ENCODE results near the gene ARHGAP42. TPM values are rescaled to one million over a fixed set of nuclear protein-coding genes. Genes with fewer than 3 reads are reported as not detected.

The ARHGAP42 gene
- total RNA-seq, 1 experiment from 2014 or later, result 7.1 TPM

DNA sequence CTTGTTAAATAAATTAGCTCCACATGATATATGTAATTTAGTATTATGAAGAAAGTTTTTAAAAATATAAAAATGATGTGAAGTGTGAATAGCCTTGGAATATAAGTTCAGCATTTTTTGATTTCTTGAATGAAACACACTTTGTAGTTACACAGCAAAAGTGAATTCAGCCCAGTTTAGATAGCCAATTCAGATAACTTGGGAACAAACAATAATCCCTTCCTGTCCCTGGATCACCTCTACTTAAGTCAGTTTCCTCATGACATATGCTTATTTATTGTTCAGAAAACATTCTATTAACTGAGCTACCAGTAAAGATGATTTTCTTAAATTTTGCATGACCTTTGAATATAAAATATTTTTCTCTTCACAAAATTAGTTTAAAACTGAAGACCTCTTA is 335.2 kb downstream of the ARHGAP42 start:
- no TSS peak for BruUV-seq (replicated peaks)
- ATAC-seq, result no peak
- no peaks in the 10 kb centered on the region for H3K9me3 ChIP-seq (ENCODE audit: control insufficient read depth, insufficient read depth, low read depth, low read length)
- intact Hi-C loops (cut with micrococcal nuclease; ENCODE audit: unreplicated experiment) (no loop called here), in situ Hi-C loops (cut with HindIII; ENCODE audit: low pct_unique_long_range_greater_than_20kb, low sequenced_read_pairs) (no loop called here)
- no peaks in the 10 kb centered on the region for H3K4me1 ChIP-seq (ENCODE audit: control insufficient read depth, insufficient read depth, low read length)
- no peak overlapping the region for H3K27ac ChIP-seq (ENCODE audit: low read length)
- H3K27me3 ChIP-seq (ENCODE audit: control insufficient read depth, insufficient read depth, low read length), result no peaks in the 10 kb centered on the region
- ChIA-PET CTCF (no interaction called here), POLR2A (no interaction called here)
- no peak for TF ChIP-seq SIN3A (IDR thresholded peaks at IDR 0.05; ENCODE audit: borderline replicate concordance, insufficient read depth, low read depth, low read length)
- no peaks in the 10 kb centered on the region for H3K36me3 ChIP-seq (ENCODE audit: control insufficient read depth, insufficient read depth, low read length)
- DNase-seq (ENCODE audit: low read depth, low spot score), result no peak
- no peak overlapping the region for H3K4me3 ChIP-seq (ENCODE audit: low read depth in 2 of 2, low read length in 2 of 2)

DNA sequence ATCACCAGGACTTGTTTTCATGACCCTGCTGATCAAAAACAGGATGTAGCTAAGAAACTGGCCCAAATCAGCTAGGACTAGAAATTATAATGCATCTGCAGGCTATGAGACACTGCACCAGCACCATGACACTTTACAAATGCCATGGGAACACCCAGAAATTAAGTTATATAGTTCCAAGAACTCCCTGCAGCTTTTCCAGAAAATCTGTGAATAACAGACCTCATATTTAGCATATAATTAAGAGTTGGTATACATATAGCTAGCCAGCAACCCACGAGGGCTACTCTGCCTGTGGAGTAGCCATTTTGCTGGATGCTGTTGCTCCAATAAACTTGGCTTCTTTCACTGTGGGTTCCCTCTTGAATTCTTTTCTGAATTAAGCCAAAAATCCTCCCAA is 341.6 kb downstream of the ARHGAP42 start:
- intact Hi-C loops (cut with micrococcal nuclease; ENCODE audit: unreplicated experiment) (no loop called here), in situ Hi-C loops (cut with HindIII; ENCODE audit: low pct_unique_long_range_greater_than_20kb, low sequenced_read_pairs) (no loop called here)
- DNase-seq (ENCODE audit: low read depth, low spot score) (no peak), ATAC-seq (no peak)
- ChIA-PET POLR2A (no interaction called here), CTCF (no interaction called here)
- no TSS peak for BruUV-seq (replicated peaks)
- no peaks in the 10 kb centered on the region for H3K4me1 ChIP-seq (ENCODE audit: control insufficient read depth, insufficient read depth, low read length)
- TF ChIP-seq CTCF (IDR thresholded peaks at IDR 0.05) (no peak), POLR2AphosphoS5 (IDR thresholded peaks at IDR 0.05; ENCODE audit: low read depth, low read length) (no peak), SIN3A (IDR thresholded peaks at IDR 0.05; ENCODE audit: borderline replicate concordance, insufficient read depth, low read depth, low read length) (no peak), TCF7L2 (IDR thresholded peaks at IDR 0.05; ENCODE audit: low read depth, low read length) (no peak)
- TF ChIP-seq, protein P1, sequence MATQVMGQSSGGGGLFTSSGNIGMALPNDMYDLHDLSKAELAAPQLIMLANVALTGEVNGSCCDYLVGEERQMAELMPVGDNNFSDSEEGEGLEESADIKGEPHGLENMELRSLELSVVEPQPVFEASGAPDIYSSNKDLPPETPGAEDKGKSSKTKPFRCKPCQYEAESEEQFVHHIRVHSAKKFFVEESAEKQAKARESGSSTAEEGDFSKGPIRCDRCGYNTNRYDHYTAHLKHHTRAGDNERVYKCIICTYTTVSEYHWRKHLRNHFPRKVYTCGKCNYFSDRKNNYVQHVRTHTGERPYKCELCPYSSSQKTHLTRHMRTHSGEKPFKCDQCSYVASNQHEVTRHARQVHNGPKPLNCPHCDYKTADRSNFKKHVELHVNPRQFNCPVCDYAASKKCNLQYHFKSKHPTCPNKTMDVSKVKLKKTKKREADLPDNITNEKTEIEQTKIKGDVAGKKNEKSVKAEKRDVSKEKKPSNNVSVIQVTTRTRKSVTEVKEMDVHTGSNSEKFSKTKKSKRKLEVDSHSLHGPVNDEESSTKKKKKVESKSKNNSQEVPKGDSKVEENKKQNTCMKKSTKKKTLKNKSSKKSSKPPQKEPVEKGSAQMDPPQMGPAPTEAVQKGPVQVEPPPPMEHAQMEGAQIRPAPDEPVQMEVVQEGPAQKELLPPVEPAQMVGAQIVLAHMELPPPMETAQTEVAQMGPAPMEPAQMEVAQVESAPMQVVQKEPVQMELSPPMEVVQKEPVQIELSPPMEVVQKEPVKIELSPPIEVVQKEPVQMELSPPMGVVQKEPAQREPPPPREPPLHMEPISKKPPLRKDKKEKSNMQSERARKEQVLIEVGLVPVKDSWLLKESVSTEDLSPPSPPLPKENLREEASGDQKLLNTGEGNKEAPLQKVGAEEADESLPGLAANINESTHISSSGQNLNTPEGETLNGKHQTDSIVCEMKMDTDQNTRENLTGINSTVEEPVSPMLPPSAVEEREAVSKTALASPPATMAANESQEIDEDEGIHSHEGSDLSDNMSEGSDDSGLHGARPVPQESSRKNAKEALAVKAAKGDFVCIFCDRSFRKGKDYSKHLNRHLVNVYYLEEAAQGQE (IDR thresholded peaks at IDR 0.05; ENCODE audit: insufficient read depth in 1 of 2, low read depth in 2 of 2, low read length in 1 of 2), result no peak
- H3K9me3 ChIP-seq (ENCODE audit: control insufficient read depth, insufficient read depth, low read depth, low read length), result no peaks in the 10 kb centered on the region
- H3K36me3 ChIP-seq (ENCODE audit: control insufficient read depth, insufficient read depth, low read length), result no peaks in the 10 kb centered on the region
- no peak overlapping the region for H3K27ac ChIP-seq (ENCODE audit: low read length)
- no peaks in the 10 kb centered on the region for H3K27me3 ChIP-seq (ENCODE audit: control insufficient read depth, insufficient read depth, low read length)
- no peak overlapping the region for H3K4me3 ChIP-seq (ENCODE audit: low read depth in 2 of 2, low read length in 2 of 2)

GRCh38 chr11:101030015-101030414 is 342.9 kb downstream of the ARHGAP42 start:
- ATAC-seq, result no peak
- H3K4me1 ChIP-seq (ENCODE audit: control insufficient read depth, insufficient read depth, low read length), result no peaks in the 10 kb centered on the region
- H3K27ac ChIP-seq (ENCODE audit: low read length), result no peak overlapping the region
- H3K4me3 ChIP-seq (ENCODE audit: low read depth in 2 of 2, low read length in 2 of 2), result no peak overlapping the region
- TF ChIP-seq SIN3A (IDR thresholded peaks at IDR 0.05; ENCODE audit: borderline replicate concordance, insufficient read depth, low read depth, low read length), result no peak
- TF ChIP-seq, protein P1 (IDR thresholded peaks at IDR 0.05; ENCODE audit: insufficient read depth in 1 of 2, low read depth in 2 of 2, low read length in 1 of 2), result no peak
- TF ChIP-seq POLR2AphosphoS5 (IDR thresholded peaks at IDR 0.05; ENCODE audit: low read depth, low read length), result no peak
- no peak for TF ChIP-seq TCF7L2 (IDR thresholded peaks at IDR 0.05; ENCODE audit: low read depth, low read length)
- no peak for TF ChIP-seq CTCF (IDR thresholded peaks at IDR 0.05)
- no peaks in the 10 kb centered on the region for H3K27me3 ChIP-seq (ENCODE audit: control insufficient read depth, insufficient read depth, low read length)
- H3K9me3 ChIP-seq (ENCODE audit: control insufficient read depth, insufficient read depth, low read depth, low read length), result no peaks in the 10 kb centered on the region
- intact Hi-C loops (cut with micrococcal nuclease; ENCODE audit: unreplicated experiment), result no loop called here
- in situ Hi-C loops (cut with HindIII; ENCODE audit: low pct_unique_long_range_greater_than_20kb, low sequenced_read_pairs), result no loop called here
- ChIA-PET POLR2A (interaction anchor here (0.7 kb wide), 1 partner anchor 9 kb away, joined by 3 read pairs; no protein-coding TSS in a partner anchor), CTCF (no interaction called here)
- H3K36me3 ChIP-seq (ENCODE audit: control insufficient read depth, insufficient read depth, low read length), result no peaks in the 10 kb centered on the region
- no TSS peak for BruUV-seq (replicated peaks)
- DNase-seq (ENCODE audit: low read depth, low spot score), result no peak

All from Panc1 (cell line).